Ascending aorta (tissue), 2 donors: ENCODE data around the gene MAMLD1. TPM values are rescaled to one million over a fixed set of nuclear protein-coding genes. Genes with fewer than 3 reads are reported as not detected.

Experiments used
- DNase-seq, 2 donors: peaks; one replicate each; pipeline ENCODE4 v3.0.0-alpha.2; 2019; ENCODE audit warnings: low spot score in 2 of 2
- H3K27ac ChIP-seq, 2 donors: fragments of 200-600 bp; sonication (generic); one replicate each; pipeline ENCODE4 v1.5.1; 2016 to 2017; ENCODE audit warnings: mild to moderate bottlenecking in 1 of 2
- H3K27me3 ChIP-seq: fragments of 200-600 bp; sonication (generic); one replicate; pipeline ENCODE4 v1.5.1; 2017
- H3K36me3 ChIP-seq, 2 donors: fragments of 200-600 bp; sonication (generic); one replicate each; pipeline ENCODE4 v1.5.1; 2016
- H3K4me1 ChIP-seq, 2 donors: fragments of 200-600 bp; sonication (generic); one replicate each; pipeline ENCODE4 v1.5.1; 2016 to 2017; ENCODE audit warnings: mild to moderate bottlenecking in 1 of 2
- H3K4me3 ChIP-seq, 2 donors: fragments of 200-600 bp; sonication (generic); one replicate each; pipeline ENCODE4 v1.5.1; 2016 to 2017; ENCODE audit warnings: mild to moderate bottlenecking in 1 of 2
- H3K9me3 ChIP-seq, 2 donors: fragments of 200-600 bp; sonication (generic); one replicate each; pipeline ENCODE4 v1.5.1; 2016
- intact Hi-C: fragments of 100-400 bp; cut with DNase I; formaldehyde crosslinking; loops from one replicate; pipeline ENCODE4 v1.15.1; 2023
- total RNA-seq: library from RNA; depleted of rRNA; stranded (reverse); fragments of >200 nt; gene quantifications from one replicate; pipeline ENCODE4 v1.1.0, GENCODE V29; 2016
- TF ChIP-seq, protein P1 (sequence below), 3 experiments: fragments of 200-600 bp in 2 of 3; fragments of 450-650 bp in 1 of 3; sonication (generic) in 2 of 3; IDR thresholded peaks; one replicate each; pipeline ENCODE4 v1.5.1; 2016 to 2019; ENCODE audit warnings: antibody characterized with exemption in 3 of 3, mild to moderate bottlenecking in 1 of 3, moderate library complexity in 1 of 3

Gene MAMLD1
- total RNA-seq, 1 donor from 2014 or later: 15.4 TPM

DNA sequence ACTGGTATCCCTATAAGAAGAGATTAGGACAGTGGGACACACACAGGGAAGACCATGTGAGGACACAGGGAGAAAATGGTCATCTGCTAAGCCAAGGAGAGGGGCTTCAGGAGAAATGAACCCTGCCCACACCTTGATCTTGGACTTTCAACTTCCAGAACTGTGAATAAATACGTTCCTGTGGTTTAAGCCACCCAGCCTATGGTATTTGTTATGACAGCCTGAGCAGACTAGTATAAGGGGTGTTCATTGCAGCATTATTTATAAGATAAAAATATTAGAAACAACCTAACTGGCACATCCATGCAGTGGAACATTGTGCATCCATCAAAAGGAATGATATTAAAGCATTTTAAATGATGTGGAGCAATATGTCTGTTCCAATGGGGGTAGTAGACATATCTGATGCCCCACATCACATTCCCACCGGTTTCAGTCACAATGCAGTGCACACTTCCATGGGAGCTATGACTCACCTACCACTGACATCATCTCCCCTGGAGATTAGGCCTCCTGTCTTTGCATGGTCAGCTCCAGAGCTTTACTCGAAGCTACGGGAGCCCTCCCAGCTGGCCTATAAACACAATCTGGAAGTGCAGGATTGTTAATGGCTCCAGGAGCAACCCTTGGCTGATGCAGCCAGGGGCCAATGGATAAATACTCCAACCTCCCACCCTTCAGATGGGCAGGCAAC lies 38.9 kb upstream of the MAMLD1 start:
- DNase-seq: peak in 1 of 2 donors; percentile 50
- no peaks in the 10 kb centered on the region for H3K9me3 ChIP-seq
- no peaks in the 10 kb centered on the region for H3K36me3 ChIP-seq
- H3K4me1 ChIP-seq: no peaks in the 10 kb centered on the region
- no peak overlapping the region for H3K4me3 ChIP-seq
- intact Hi-C loops: no loop called here
- H3K27ac ChIP-seq: no peak overlapping the region
- TF ChIP-seq, protein P1, sequence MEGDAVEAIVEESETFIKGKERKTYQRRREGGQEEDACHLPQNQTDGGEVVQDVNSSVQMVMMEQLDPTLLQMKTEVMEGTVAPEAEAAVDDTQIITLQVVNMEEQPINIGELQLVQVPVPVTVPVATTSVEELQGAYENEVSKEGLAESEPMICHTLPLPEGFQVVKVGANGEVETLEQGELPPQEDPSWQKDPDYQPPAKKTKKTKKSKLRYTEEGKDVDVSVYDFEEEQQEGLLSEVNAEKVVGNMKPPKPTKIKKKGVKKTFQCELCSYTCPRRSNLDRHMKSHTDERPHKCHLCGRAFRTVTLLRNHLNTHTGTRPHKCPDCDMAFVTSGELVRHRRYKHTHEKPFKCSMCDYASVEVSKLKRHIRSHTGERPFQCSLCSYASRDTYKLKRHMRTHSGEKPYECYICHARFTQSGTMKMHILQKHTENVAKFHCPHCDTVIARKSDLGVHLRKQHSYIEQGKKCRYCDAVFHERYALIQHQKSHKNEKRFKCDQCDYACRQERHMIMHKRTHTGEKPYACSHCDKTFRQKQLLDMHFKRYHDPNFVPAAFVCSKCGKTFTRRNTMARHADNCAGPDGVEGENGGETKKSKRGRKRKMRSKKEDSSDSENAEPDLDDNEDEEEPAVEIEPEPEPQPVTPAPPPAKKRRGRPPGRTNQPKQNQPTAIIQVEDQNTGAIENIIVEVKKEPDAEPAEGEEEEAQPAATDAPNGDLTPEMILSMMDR (IDR thresholded peaks at IDR 0.05): no peak
- no peaks in the 10 kb centered on the region for H3K27me3 ChIP-seq

DNA sequence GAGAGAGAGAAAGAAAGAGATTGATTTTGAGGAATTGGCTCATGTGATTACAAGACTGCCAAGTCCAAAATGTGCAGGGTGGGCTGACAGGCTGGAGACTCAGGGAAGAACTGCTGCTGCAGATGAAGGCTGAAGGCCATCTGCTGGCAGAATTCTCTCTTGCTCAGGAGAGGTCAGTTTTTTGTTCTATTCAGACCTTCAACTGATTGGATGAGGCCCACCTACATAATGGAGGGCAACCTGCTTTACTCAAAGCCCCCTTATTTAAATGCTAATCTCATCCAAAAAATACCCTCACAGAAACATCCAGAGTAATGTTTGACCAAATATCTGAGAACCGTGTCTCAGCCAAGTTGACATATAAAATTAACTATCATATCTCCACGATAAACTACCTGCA lies 38.2 kb upstream of the MAMLD1 start:
- Histone ChIP-seq H3K27ac (no peak overlapping the region), H3K4me3 (no peak overlapping the region), H3K9me3 (no peaks in the 10 kb centered on the region), H3K36me3 (no peaks in the 10 kb centered on the region), H3K27me3 (no peaks in the 10 kb centered on the region), H3K4me1 (no peaks in the 10 kb centered on the region)
- intact Hi-C loops: no loop called here
- TF ChIP-seq, protein P1 (IDR thresholded peaks at IDR 0.05): no peak
- peak in 1 of 2 donors; percentile 13 for DNase-seq

DNA sequence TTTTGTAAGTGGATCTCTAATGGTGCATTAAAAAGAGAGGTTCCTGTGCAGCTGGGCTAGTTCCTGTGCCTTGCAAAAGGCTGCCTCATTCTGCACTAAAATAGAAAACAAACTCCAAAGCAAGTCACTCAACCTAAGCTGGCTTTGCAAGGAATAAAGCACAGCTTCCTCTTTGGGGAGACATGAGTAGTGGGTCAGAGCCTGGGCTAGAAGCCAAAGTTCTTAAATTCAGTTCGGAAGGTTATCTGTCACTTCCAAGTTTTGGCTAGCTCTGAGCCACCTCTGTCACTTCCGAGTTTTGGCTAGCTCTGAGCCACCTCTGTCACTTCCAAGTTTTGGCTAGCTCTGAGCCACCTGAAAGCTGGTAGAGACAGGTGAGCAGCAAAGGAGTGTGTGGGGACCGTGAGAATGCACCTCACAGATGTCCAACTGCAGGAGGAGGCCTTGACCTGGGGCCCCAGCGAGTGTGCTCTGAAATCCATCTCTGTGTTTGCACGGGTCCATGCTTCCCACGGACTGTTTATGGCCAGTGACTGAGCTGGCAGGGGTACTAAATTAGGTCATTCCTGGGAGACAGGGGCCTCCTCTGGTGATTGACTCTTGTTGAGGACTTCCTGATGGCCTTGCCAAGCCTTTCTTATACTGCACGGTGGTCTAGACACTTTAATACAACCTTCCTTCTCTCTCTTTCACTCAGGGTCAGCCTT lies 36.4 kb upstream of the MAMLD1 start:
- TF ChIP-seq, protein P1 (IDR thresholded peaks at IDR 0.05): no peak
- no peaks in the 10 kb centered on the region for H3K36me3 ChIP-seq
- H3K27me3 ChIP-seq: no peaks in the 10 kb centered on the region
- DNase-seq: no peak
- no peaks in the 10 kb centered on the region for H3K9me3 ChIP-seq
- H3K4me3 ChIP-seq: no peak overlapping the region
- H3K4me1 ChIP-seq: no peaks in the 10 kb centered on the region
- intact Hi-C loops: no loop called here
- H3K27ac ChIP-seq: no peak overlapping the region

DNA sequence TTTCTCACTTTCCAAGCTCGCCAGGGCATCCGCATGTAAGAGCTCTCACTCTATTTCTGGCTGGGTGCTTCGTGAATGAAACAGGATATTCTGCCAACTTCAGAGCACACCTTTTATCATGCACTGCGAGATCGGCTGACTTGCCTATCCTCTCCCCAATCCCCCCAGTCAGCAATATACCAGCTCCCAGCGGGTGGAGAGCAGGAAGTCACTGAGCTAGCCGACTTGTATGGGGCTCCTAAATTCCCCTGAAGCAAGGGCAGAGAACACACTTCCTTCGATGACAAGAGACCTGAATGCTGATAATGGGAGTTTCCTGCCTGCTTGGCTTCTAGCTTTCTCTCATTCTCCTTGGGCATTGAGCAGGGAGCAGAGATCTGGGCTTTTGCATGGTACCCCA lies 33.8 kb upstream of the MAMLD1 start:
- Histone ChIP-seq H3K27me3 (no peaks in the 10 kb centered on the region), H3K36me3 (no peaks in the 10 kb centered on the region), H3K4me3 (no peak overlapping the region), H3K27ac (no peak overlapping the region), H3K9me3 (no peaks in the 10 kb centered on the region), H3K4me1 (no peaks in the 10 kb centered on the region)
- no peak for DNase-seq
- intact Hi-C loops: no loop called here
- TF ChIP-seq, protein P1 (IDR thresholded peaks at IDR 0.05): no peak

DNA sequence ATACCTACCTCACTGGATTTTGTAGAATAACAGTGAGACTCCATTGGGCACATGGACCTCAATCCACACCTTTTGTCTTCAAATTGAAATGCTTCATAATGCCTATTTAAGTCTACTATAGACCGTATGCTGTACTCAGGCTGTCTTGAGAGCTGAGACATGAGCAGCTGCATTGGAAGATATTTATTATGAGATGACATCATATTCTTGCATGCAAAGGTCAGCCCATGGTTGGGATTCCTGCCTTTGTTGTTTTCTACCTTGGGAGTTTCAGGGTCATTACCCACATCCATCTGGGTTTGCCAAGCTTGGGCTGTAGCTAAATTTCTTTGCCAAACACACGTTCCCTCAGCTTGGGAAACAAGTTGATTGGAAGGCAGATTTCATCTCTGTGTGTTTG lies 33.2 kb upstream of the MAMLD1 start:
- Histone ChIP-seq H3K27me3 (no peaks in the 10 kb centered on the region), H3K9me3 (no peaks in the 10 kb centered on the region), H3K4me1 (no peaks in the 10 kb centered on the region), H3K27ac (no peak overlapping the region), H3K36me3 (no peaks in the 10 kb centered on the region), H3K4me3 (no peak overlapping the region)
- no peak for DNase-seq
- TF ChIP-seq, protein P1 (IDR thresholded peaks at IDR 0.05): no peak
- intact Hi-C loops: no loop called here
